Keratinocyte (primary cell): ENCODE results near the gene COL13A1.

Experiments used
- EZH2 ChIP-seq: IDR thresholded peaks from one replicate; pipeline ENCODE4 v1.6.1; 2012; ENCODE audit warnings: inconsistent platforms, mild to moderate bottlenecking, low read length, moderate library complexity
- TF ChIP-seq, protein P1 (sequence below), 3 experiments: IDR thresholded peaks in 1 of 3; conservative IDR thresholded peaks in 1 of 3; optimal IDR thresholded peaks in 1 of 3; 2 replicates in 2 of 3; 3 replicates in 1 of 3; pipeline versions ENCODE3 to v1.5.1; 2011; ENCODE audit warnings: low read length in 3 of 3, mild to moderate bottlenecking in 3 of 3, moderate library complexity in 2 of 3, control low read depth in 1 of 3, inconsistent platforms in 1 of 3; ENCODE audit not compliant: insufficient read depth in 2 of 3; ENCODE audit errors: extremely low read depth in 1 of 3

DNA sequence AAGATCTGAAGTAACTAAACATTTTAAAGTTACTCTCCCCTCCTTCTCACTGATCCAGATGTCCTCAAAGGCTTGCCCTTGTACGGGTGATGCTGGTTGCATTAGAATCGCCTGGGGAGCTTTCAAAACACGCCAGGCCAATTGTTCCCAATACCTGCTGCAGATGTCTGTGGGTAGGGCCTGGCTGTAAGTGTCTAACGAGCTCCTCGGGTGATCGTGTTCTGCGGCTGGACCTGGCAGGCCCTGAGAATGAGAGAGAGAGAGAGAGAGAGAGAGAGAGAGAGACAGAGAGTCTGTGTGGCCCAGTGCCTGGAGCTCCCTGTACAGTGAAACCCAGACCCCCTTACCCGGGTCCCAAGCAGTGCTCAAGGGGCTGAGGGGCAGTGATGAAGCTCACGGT lies 8.4 kb downstream of the COL13A1 start:
- TF ChIP-seq, protein P1, sequence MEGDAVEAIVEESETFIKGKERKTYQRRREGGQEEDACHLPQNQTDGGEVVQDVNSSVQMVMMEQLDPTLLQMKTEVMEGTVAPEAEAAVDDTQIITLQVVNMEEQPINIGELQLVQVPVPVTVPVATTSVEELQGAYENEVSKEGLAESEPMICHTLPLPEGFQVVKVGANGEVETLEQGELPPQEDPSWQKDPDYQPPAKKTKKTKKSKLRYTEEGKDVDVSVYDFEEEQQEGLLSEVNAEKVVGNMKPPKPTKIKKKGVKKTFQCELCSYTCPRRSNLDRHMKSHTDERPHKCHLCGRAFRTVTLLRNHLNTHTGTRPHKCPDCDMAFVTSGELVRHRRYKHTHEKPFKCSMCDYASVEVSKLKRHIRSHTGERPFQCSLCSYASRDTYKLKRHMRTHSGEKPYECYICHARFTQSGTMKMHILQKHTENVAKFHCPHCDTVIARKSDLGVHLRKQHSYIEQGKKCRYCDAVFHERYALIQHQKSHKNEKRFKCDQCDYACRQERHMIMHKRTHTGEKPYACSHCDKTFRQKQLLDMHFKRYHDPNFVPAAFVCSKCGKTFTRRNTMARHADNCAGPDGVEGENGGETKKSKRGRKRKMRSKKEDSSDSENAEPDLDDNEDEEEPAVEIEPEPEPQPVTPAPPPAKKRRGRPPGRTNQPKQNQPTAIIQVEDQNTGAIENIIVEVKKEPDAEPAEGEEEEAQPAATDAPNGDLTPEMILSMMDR (optimal IDR thresholded peaks at IDR 0.05 in 1 of 3, IDR thresholded peaks at IDR 0.05 in 1 of 3, conservative IDR thresholded peaks at IDR 0.05 in 1 of 3; ENCODE audit: extremely low read depth in 1 of 3, insufficient read depth in 2 of 3, low read length in 3 of 3) = no peak
- TF ChIP-seq EZH2 = no peak
